WTC11 (cell line): ENCODE data around the gene LRRC7.

ENCODE experiments used
- ATF1 ChIP-seq: sonication (generic); formaldehyde crosslinking; IDR thresholded peaks from 2 replicates; pipeline ENCODE4 v1.8.1; 2023; ENCODE audit warnings: mild to moderate bottlenecking, moderate library complexity, missing genetic modification reagents
- CTCF ChIP-seq: fragments of 200-600 bp; IDR thresholded peaks from 2 replicates; pipeline ENCODE4 v1.8.0; 2022; ENCODE audit warnings: antibody characterized with exemption
- EMX1 ChIP-seq: fragments of 250-450 bp; sonication (Bioruptor Pico); IDR thresholded peaks from 2 replicates; pipeline ENCODE4 v1.8.0; 2021; ENCODE audit warnings: mild to moderate bottlenecking
- FOXK1 ChIP-seq: sonication (generic); formaldehyde crosslinking; IDR thresholded peaks from 2 replicates; pipeline ENCODE4 v1.8.0; 2022; ENCODE audit warnings: mild to moderate bottlenecking, moderate library complexity, missing genetic modification reagents
- GABPB1 ChIP-seq: sonication (generic); formaldehyde crosslinking; IDR thresholded peaks from 2 replicates; pipeline ENCODE4 v1.8.1; 2023; ENCODE audit warnings: mild to moderate bottlenecking, missing genetic modification reagents
- IRF2 ChIP-seq: sonication (generic); formaldehyde crosslinking; IDR thresholded peaks from 2 replicates; pipeline ENCODE4 v1.8.0; 2022; ENCODE audit warnings: low read depth, missing genetic modification reagents, borderline replicate concordance
- JUN ChIP-seq: sonication (generic); formaldehyde crosslinking; IDR thresholded peaks from 2 replicates; pipeline ENCODE4 v1.8.0; 2023; ENCODE audit warnings: mild to moderate bottlenecking, missing genetic modification reagents
- NFYB ChIP-seq: sonication (generic); formaldehyde crosslinking; conservative IDR thresholded peaks from 2 replicates; pipeline ENCODE4 v1.8.0; 2022; ENCODE audit warnings: low read depth, missing genetic modification reagents
- NR1H2 ChIP-seq: sonication (generic); formaldehyde crosslinking; IDR thresholded peaks from 2 replicates; pipeline ENCODE4 v1.9.0; 2021; ENCODE audit warnings: mild to moderate bottlenecking, moderate library complexity, missing genetic modification reagents
- RELA ChIP-seq: sonication (generic); formaldehyde crosslinking; IDR thresholded peaks from 2 replicates; pipeline ENCODE4 v1.8.1; 2022; ENCODE audit warnings: missing genetic modification reagents, mild to moderate bottlenecking, borderline replicate concordance
- SMAD4 ChIP-seq: sonication (generic); formaldehyde crosslinking; IDR thresholded peaks from 2 replicates; pipeline ENCODE4 v1.8.0; 2022; ENCODE audit warnings: mild to moderate bottlenecking, missing genetic modification reagents
- SP1 ChIP-seq: sonication (generic); formaldehyde crosslinking; conservative IDR thresholded peaks from 2 replicates; pipeline ENCODE4 v1.8.1; 2022; ENCODE audit warnings: missing genetic modification reagents
- ZBTB43 ChIP-seq: sonication (generic); formaldehyde crosslinking; IDR thresholded peaks from 2 replicates; pipeline ENCODE4 v1.8.1; 2023; ENCODE audit warnings: mild to moderate bottlenecking, missing genetic modification reagents
- ZNF121 ChIP-seq: sonication (generic); formaldehyde crosslinking; IDR thresholded peaks from 2 replicates; pipeline ENCODE4 v1.8.0; 2023; ENCODE audit warnings: missing genetic modification reagents

GRCh38 chr1:69648486-69648885, 80.8 kb downstream of the LRRC7 start:
- TF ChIP-seq EMX1 (CRISPR knock-in tag) (no peak), SMAD4 (no peak), CTCF (no peak), IRF2 (CRISPR knock-in tag) (no peak), JUN (no peak), ATF1 (CRISPR knock-in tag) (no peak), FOXK1 (CRISPR knock-in tag) (no peak), GABPB1 (CRISPR knock-in tag) (no peak), NR1H2 (no peak), RELA (CRISPR knock-in tag) (no peak), ZBTB43 (CRISPR knock-in tag) (no peak), NFYB (no peak), ZNF121 (no peak), SP1 (CRISPR knock-in tag) (no peak)
